ENCODE data around the gene KCNQ1OT1.

- TF ChIP-seq CTCF (IDR thresholded peaks at IDR 0.05; ENCODE audit: low read depth, low read length): no peak
- TF ChIP-seq POLR2A (IDR thresholded peaks at IDR 0.05; ENCODE audit: extremely low read depth, insufficient read length): no peak
These were observed 15.2 kb downstream of the KCNQ1OT1 start for GRCh38 chr11:2684581-2684980.
